ENCODE measurements around the gene GRID2. TPM values are rescaled to one million over a fixed set of nuclear protein-coding genes. Genes with fewer than 3 reads are reported as not detected.

Gene GRID2
- total RNA-seq, 4 donors from 2014 or later: not detected

- no peak for TF ChIP-seq CTCF (IDR thresholded peaks at IDR 0.05)
- no peak for DNase-seq (ENCODE audit: low spot score)
- no peak for ATAC-seq (ENCODE audit: low FRiP score)
Measured at GRCh38 chr4:92814677-92815076, 510.9 kb downstream of the GRID2 start.

GRCh38 chr4:92825256-92825655 is 521.5 kb downstream of the GRID2 start:
- DNase-seq (ENCODE audit: low spot score): no peak
- TF ChIP-seq CTCF (IDR thresholded peaks at IDR 0.05): no peak

GRCh38 chr4:92825791-92826190 is 522.0 kb downstream of the GRID2 start:
- DNase-seq (ENCODE audit: low spot score) (no peak), ATAC-seq (ENCODE audit: low FRiP score) (no peak)
- no peak for TF ChIP-seq CTCF (IDR thresholded peaks at IDR 0.05)

More at GRCh38 chr4:92825256-92825655, 521.5 kb downstream of the GRID2 start:
- no peak for ATAC-seq (ENCODE audit: low FRiP score)

- ATAC-seq (ENCODE audit: low FRiP score): no peak
- no peak for DNase-seq (ENCODE audit: low spot score)
- no peak for TF ChIP-seq CTCF (IDR thresholded peaks at IDR 0.05)
Measured at GRCh38 chr4:92830771-92831170, 527.0 kb downstream of the GRID2 start.

- no peak for TF ChIP-seq CTCF (IDR thresholded peaks at IDR 0.05)
- DNase-seq (ENCODE audit: low spot score): no peak
- ATAC-seq (ENCODE audit: low FRiP score): no peak
Measured at GRCh38 chr4:92840880-92841279, 537.1 kb downstream of the GRID2 start.

GRCh38 chr4:92843784-92844183 is 540.0 kb downstream of the GRID2 start:
- no peak for TF ChIP-seq CTCF (IDR thresholded peaks at IDR 0.05)
- ATAC-seq (ENCODE audit: low FRiP score) (no peak), DNase-seq (ENCODE audit: low spot score) (no peak)

- TF ChIP-seq CTCF (IDR thresholded peaks at IDR 0.05): no peak
- ATAC-seq (ENCODE audit: low FRiP score): no peak
- DNase-seq (ENCODE audit: low spot score): no peak
Measured at GRCh38 chr4:92847026-92847425, 543.3 kb downstream of the GRID2 start.

Measured in omental fat pad (tissue), 4 donors.